DMS79 treated with DMSO at 0.1 percent for 48 hours (cell line): Measurements from ENCODE around the gene STYXL1.
"Not testable (repeated sequence)": the region's sequence is repeated elsewhere in the genome, so short reads cannot be mapped to it uniquely, and the experiment has no call there.

ENCODE experiments used
- DNase-seq: peaks from one replicate; lab custom pipeline; 2025; lab: John Stamatoyannopoulos, UW

STYXL1 gene, protein sequence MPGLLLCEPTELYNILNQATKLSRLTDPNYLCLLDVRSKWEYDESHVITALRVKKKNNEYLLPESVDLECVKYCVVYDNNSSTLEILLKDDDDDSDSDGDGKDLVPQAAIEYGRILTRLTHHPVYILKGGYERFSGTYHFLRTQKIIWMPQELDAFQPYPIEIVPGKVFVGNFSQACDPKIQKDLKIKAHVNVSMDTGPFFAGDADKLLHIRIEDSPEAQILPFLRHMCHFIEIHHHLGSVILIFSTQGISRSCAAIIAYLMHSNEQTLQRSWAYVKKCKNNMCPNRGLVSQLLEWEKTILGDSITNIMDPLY

DNA sequence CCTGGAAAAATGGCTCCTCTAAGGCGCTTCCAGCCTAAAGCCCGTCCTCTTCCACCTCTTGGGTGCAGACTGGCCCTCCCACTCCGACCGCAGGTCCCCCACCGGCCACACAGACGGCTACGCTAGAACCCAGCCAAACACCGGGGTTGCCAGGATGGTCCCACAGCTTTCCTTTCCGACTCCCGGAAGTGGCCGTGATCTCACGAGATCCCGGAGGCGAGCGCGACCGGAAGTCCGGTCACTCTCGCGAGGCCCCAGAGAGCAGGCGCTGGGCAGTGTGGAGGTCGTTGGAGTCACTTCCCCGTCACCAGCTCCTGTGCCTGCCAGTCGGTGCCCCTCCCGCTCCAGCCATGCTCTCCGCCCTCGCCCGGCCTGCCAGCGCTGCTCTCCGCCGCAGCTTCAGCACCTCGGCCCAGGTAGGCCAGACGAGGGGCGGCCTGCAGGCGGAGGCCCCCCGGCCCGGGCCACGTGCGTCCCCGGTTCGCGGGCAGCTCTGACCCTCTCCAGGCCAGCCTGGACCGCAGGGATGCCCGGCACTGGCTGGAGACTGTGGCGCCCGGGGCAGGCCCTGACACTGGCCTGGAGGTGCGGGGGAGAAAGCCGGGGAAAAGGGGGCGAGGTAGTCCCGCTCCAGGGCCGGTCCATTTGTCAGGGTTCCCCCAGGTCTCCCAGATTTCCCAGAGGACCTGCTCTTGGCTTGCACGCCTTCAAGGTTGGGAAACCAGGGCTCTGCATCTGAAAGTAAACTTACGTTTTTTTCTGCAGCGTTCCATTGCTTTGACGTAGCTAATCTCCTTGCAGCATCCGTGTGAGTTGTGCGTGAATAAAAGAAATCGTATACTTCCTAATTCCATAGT lies at the start of gene STYXL1, which contains the start of gene MDH2:
Gene STYXL1, minus strand, starts transcription at position 190 of the 857 bp plus-strand sequence. CDS start 17,477 bp downstream, outside the sequence.
Gene MDH2, plus strand, starts transcription at position 296 of the 857 bp plus-strand sequence. Its CDS starts 55 bp downstream, at position 351.
- DNase-seq, result peak; percentile 90

DNA sequence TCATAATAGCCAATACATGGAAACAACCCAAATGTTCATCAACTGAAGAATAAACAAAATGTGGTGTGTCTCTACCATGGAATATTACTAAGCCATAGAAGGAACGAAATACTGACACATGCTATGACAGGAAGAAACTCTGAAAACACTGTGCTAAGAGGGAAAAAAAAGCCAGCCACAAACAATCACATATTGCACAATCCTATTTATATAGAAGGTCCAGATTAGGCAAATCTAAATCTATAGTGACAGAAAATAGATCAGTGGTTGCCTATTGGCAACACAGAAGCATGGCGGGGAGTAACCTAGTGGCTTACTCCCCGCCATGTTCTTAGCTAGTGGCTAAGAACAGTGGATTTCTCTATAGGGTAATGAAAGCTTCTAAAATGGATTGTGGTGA lies 48.1 kb upstream of the STYXL1 start:
- no peak for DNase-seq

DNA sequence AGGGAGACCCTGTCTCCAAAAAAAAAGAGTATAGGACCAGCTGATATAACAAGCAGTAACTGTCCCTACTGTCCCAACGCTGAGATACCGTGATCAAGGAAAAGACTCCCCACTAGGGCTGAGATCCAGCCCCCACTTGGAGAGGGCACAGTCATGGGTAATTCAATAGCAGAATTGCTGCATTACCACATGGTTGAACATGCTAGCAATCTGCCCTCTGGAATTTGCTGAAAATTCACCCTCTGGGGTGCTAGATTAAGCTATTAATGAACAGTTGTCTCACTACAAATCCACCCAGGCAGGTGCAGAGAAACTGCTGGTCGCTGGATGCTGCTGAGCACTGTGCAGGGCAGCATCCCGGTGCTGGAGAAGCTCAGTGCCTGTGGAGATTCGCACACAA lies 46.5 kb upstream of the STYXL1 start:
- DNase-seq, result not testable (repeated sequence)

DNA sequence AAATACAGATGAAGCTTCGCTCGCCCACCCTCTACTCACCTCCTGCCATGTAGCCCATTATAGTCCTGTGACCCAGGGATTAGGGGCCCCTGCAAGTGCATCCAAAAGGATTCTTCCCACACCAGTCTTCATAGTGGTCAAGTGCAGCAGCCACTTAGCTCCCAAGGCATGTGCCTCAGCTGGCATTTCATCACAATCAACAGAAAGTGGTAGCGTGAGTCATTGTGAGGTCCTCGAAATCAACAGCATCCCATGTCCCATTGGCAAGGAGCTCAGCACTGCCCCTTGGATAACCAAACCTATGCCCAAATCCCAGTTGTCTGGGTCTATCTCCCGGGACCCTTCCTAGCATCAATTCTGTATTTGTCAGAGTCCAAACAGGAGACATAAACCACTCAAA lies 45.7 kb upstream of the STYXL1 start:
- DNase-seq, result not testable (repeated sequence)

DNA sequence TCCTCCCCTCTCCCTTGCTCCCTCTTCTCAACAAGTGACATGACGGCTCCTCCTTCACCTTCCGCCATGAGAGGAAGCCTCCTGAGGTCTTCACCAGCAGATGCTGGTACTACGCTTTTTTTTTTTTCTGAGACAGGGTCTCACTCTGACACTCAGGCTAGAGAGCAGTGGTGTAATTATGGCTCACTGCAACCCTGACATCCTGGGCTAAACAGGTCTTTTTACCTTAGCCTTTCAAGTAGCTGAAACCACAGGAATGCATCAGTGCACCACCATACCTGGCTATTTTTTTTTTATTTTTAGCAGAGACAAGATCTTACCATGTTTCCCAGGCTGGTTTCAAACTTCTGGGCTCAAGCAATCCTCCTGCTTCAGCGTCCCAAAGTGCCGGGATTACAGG lies 43.7 kb upstream of the STYXL1 start:
- peak; percentile 3 for DNase-seq

DNA sequence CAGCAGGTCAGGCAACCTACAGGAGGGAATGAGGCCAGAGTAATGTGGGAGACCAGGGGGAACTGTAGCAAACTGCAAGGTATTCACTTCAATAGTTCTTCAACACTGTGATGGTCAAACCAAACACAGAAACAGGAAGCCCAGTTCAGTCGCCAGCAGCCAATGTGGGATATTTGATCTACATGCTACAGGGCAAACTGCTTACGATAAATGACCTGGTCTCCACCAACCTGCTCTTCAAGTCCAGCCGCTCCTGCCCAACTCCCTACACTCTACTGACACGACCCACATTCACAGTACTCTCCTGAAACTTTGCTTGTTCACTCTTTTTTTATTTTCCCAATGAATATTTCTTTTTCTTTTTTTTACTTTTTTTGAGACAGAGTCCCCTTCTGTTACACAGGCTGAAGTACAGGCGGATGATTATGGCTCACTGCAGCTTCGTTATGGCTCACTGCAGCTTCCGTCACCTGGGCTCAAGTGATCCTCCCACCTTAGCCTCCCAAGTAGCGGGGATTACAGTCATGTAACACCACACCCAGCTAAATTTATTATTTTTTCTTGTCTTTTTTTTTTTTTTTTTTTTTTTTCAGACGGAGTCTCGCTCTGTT lies 42.2 kb upstream of the STYXL1 start:
- no peak for DNase-seq

DNA sequence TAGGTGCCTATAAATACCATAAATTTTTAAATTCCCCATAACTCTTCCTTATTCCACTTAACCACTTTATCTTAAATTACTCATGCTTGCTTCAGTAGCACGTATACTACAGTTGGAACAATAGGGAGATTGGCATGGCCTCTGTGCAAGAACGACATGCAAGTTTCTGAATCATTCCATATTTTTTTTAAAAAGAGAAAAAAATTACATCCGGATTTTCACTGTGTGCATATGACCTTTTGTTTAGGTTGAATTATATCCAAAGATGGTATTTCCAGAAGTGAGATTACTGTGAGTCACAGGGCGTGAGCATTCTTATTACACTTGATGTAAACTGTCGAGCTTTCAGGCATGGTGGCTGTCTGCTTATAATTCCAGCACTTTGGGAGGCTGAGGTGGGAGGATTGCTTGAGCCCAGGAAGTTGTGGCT lies 39.6 kb upstream of the STYXL1 start:
- not testable (repeated sequence) for DNase-seq

DNA sequence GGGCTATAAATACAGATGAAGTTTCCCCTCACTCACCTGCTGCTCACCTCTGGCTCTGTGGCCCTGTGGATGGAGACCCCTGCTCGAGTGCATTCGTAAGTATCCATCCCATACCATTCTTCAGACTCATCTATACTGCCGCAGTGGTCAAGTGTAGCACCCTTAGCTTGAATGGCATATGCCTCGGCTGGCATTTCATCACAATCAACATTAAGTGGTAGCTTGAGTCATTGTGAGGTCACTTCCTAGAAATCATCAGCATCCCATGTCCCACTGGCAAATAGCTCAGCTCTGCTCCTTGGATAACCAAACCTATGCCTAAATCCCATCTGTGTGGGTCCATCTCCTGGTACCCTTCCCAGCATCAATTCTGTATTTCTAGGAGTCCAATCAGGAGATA lies 38.3 kb upstream of the STYXL1 start:
- DNase-seq, result no peak

DNA sequence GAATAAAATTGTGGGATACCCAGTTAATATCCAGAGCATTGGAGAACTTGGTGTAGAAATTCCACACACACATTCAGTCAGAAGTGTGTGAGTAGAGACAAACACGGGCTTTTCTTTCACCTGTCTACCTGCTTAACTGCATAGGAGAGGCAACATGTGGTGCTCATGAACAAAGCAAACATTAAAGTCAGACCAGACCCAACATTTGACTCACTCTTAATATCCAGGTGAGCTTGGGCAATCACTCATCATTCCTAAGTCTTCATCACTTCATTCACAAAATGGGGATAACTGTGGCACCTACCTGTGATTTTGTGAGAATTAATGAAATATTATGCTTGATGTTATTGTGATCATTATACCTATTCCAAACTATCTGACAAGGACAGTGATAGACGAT lies 36.3 kb upstream of the STYXL1 start:
- DNase-seq, result not testable (repeated sequence)

DNA sequence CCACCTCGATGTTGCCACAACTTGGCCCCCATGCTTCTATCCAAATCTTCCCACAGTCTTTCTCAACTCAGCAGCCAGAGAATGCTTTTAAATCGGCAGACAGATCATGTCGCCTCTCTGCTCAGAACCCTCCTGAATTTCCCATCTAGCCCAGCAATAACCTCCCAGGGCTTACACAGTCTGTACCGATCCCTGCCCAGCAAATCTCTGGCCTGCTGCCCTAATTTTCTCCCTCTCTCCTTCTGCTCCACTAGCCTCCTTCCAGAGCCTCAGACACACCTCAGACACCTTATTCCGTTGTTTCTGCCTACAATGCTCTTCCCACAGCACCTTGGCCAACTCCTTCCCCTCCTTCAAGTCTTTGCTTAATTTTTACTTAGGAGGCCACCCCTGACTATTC lies 32.4 kb upstream of the STYXL1 start:
- no peak for DNase-seq

DNA sequence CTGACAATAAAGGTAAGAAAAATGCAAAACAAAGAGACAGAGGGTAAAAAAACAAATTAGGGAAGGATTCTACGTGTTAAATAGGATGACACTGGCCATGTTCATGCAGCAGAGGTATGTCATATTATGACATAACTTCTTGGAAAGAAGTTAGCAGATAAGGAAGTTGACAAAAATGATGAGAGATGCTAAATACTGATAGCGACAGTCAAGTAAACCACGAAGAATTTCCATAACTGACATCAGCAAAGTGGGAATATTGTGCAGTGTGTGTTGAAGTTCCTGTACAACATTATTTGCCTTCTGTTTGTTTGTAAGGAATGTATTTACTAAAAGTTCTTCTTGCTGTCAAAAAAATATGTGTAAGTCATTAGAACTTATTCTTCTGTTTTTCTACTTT lies 29.6 kb upstream of the STYXL1 start:
- DNase-seq, result no peak

DNA sequence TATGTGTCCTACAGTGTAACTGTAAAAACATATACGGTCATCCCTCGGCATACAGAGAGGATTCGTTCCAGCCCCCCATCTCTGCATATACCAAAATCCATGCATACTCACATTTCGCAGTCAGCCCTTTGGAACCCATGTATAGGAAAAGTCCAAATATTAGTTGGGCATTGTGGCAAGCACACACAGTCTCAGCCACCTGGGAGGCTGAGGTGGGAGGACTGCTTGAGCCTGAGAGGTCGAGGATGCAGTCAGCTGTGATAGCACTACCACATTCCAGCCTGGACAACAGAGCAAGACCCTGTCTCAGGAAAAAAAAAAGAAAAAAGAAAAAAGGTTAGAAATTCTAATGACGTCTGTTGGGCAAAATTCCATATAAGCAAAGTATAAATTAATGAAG lies 29.2 kb upstream of the STYXL1 start:
- DNase-seq, result no peak

DNA sequence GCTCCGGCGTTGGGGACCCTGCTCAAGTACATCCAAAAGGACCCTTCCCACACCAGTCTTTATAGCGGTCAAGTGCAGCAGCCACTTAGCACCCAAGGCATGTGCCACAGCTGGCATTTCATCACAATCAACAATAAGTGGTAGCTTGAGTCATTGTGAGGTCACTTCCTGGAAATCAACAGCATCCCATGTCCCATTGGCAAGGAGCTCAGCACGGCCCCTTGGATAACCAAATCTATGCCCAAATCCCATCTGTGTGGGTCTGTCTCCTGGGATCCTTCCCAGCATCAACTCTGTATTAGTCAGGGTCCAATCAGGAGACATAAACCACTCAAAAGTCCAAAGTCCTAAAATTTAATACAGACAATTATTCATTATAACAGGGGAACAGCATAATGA lies 27.2 kb upstream of the STYXL1 start:
- DNase-seq, result no peak

DNA sequence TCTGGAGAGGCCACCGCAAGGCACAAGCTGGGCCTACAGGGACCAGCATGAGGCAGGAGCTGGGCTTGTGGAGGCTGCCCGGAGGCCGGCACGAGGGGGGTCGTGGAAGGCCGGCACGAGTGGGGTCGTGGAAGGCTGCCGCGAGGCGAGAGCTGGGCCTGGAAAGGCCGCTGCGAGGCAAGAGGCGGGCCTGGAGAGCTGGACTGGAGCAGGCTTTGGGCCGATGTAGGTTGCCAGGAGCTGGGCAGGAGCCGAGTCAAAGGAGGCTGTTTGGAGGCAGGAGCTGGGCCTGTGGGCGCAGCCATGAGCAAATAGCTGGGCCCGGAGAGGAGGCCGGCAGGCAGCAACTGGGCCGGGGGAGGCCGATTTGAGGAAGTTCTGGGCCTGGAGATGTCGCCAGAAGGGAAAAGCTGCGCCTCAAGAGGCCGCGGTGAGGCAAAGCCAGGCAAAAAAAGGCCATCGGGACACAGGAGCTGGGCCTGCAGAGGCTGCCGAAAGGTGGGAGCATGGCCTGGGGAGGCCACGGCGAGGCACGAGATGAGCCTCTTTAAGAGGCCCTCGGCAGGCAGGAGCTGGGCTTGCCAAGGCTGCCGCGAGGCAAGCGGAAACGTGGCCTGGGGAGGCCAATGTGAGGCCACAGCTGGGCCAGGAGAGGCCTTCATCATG lies 26.6 kb upstream of the STYXL1 start:
- no peak for DNase-seq

DNA sequence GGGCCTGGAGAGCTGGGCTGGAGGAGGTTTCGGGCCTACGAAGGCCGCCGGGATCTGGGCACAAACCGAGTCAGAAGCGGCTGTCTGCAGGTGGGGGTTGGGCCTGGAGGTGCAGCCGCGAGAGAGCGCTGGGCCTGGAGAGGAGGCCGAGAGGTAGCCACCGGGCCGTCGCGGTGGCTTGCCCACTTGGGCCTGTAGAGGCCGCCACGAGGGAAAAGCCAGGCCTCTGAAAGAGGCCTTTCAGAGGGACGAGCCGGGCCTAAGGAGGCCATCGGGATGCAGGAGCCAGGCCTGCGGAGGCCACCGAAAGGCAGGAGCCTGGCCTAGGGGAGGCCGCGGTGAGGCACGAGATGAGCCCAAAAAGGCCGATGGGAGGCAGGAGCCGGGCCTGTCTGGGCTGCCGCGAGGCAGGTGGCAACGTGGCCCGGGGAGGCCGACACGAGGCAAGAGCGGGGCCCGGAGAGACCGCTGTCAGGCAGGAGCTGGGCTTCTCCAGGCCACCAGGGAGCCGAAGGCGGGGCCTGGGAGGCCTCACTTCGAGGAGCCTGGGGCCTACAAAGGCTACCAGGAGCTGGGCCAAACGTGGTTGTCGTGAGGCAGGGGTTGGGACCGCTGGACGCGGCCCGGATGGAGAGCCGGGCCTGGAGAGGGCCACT lies 25.7 kb upstream of the STYXL1 start:
- no peak for DNase-seq

DNA sequence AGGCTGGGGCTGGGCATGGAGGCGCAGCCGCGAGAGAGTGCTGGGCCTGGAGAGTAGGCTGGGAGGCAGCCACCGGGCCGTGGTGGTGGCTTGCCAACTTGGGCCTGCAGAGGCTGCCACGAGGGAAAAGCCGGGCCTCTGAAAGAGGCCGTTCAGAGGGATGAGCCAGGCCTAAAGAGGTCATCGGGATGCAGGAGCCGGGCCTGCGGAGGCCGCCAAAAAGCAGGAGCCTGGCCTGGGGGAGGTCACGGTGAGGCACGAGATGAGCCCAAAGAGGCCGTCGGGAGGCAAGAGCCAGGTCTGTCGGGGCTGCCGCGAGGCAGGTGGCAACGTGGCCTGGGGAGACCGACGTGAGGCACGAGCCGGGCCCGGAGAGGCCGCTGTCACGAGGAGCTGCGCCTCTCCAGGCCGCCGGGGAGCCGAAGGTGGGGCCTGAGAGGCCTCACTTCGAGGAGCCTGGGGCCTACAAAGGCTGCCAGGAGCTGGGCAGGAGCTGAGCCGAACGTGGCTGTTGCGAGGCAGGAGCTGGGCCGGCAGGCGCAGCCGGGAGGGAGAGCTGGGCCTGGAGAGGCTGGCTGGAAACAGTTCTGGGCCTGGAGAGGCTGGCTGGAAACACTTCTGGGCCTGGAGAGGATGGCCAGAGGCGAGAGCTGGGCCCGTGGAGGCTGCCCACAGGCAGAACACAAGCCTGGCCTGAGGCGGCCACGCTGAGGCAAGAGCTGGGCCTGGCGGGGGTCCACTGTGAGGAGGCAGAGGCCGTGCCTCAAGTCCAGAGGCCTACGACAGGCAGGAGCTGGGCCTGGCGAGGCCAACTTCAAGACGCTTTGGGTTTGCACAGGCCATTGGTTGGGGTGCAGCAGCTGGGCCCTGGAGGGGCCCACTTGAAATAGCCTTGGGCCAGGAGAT lies 24.7 kb upstream of the STYXL1 start:
- DNase-seq, result no peak

DNA sequence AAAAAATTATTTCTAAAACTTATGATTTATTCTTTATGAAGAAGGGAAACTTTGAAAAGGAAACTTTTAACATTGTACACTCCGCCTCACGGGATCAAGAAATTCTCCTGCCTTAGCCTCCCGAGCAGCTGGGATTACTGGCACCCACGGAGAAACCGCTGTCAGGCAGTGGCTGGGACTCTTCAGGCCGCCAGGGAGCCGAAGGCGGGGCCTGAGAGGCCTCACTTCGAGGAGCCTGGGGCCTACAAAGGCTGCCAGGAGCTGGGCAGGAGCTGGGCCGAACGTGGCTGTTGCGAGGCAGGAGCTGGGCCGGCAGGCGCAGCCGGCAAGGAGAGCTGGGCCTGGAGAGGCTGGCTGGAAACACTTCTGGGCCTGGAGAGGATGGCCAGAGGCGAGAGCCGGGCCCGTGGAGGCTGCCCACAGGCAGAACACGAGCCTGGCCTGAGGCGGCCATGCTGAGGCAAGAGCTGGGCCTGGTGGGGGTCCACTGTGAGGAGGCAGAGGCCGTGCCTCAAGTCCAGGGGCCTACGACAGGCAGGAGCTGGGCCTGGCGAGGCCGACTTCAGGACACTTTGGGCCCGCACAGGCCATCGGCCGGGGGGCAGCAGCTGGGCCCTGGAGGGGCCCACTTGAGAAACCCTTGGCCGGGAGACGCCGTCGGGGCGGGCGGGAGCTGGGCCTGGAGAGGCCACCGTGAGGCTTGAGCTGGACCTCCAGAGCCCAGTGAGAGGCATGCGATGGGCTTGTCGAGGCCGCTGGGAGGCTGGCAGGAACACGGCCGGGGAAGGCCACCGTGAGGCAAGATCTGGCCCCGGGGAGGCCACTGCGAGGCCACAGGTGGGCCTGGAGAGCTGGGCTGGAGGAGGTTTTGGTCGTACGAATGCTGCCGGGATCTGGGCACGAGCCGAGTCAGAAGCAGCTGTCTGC lies 23.8 kb upstream of the STYXL1 start:
- no peak for DNase-seq

DNA sequence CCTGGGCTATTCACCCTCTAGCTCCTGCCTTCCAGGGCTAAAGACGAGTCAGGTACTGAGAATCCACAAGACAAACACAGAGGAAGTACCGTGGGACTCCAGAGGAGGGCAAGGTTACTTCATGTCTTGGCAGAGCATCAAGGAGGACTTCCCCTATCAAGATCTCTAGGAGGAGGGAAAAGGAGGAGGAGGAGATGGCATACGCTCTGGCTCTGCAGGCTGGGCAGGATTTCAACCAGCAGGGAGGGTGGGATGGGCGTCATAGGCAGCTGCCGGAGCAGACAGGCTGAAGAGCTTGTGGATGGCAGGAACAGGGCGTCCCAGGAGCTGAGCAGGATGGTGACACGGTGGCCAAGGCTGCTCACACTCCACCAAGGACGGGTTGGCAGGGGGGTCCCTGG lies 21.4 kb upstream of the STYXL1 start:
- DNase-seq, result peak; percentile 87

DNA sequence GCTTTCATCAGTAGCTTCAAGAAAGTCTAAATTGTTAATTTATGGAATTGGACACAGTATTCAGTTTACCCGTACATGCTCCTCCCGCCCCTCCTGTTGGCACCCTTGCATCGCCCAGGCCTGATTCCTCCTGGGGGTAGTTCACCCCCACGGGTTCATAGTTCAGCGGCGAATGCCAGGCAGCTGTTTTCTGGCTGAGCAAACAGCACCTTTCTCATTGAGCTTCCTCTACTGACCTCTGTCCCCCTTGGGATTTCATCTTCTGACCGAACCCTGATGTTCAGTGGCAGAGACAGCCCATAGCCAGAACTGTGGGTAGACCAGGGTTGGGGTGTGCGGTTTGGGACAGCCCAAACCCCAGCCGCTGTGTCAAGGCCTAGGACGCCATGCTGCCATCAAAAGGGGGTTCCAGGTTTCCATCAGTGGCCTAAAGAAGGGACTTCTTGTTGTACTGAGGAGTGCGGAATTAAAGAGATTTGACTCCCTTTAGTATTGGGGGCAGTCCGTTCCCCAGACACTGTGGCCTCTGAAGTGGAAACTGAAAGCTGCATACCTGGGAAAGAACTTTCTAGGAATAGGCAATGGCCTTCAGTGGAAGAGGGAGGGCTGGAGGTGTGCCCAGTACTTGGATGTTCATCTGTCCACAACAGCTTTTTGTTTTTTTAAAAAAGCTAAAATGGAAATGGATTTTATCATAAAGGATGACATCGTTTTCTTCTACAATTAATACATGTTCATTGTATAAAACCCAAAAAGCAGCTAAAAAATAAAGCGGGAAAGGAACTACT lies 19.1 kb upstream of the STYXL1 start:
- DNase-seq, result no peak
